RWPE2 (cell line): Measurements from ENCODE around the gene TMEM259.

ENCODE experiments used
- ATAC-seq: fragments of 200-7000 bp; cut with Tn5 transposase; 3 replicates; pipeline ENCODE4 v1.9.1; 2021; ENCODE audit warnings: low read depth
- DNase-seq: peaks from one replicate; pipeline ENCODE4 v3.0.0-alpha.2; 2020; ENCODE audit warnings: low spot score
- H3K27ac ChIP-seq: fragments of 450-650 bp; 2 replicates; pipeline ENCODE4 v1.5.1; 2017; ENCODE audit warnings: mild to moderate bottlenecking; ENCODE audit not compliant: poor library complexity, severe bottlenecking
- H3K27me3 ChIP-seq: fragments of 250-450 bp; sonication (Bioruptor Pico); 2 replicates; pipeline ENCODE4 v1.5.1; 2021; ENCODE audit warnings: mild to moderate bottlenecking, moderate library complexity; ENCODE audit not compliant: insufficient read depth, poor library complexity, severe bottlenecking
- H3K36me3 ChIP-seq: fragments of 250-450 bp; sonication (Bioruptor Pico); 2 replicates; pipeline ENCODE4 v1.5.1; 2020; ENCODE audit warnings: low read depth, mild to moderate bottlenecking, moderate library complexity
- H3K4me1 ChIP-seq: fragments of 250-450 bp; sonication (Bioruptor Pico); 2 replicates; pipeline ENCODE4 v1.5.1; 2021; ENCODE audit warnings: mild to moderate bottlenecking, moderate library complexity; ENCODE audit not compliant: insufficient read depth, poor library complexity, severe bottlenecking
- H3K4me3 ChIP-seq: fragments of 250-450 bp; sonication (Bioruptor Pico); 2 replicates; pipeline ENCODE4 v1.5.1; 2021; ENCODE audit warnings: mild to moderate bottlenecking, moderate library complexity; ENCODE audit not compliant: severe bottlenecking
- H3K9me3 ChIP-seq: fragments of 250-450 bp; sonication (Bioruptor Pico); 2 replicates; pipeline ENCODE4 v1.5.1; 2021; ENCODE audit warnings: mild to moderate bottlenecking, moderate library complexity; ENCODE audit not compliant: severe bottlenecking
- TF ChIP-seq, protein P1 (sequence below): fragments of 450-650 bp; IDR thresholded peaks from one replicate; pipeline ENCODE4 v1.5.1; 2017; ENCODE audit warnings: mild to moderate bottlenecking, moderate library complexity; ENCODE audit not compliant: poor library complexity, severe bottlenecking

TMEM259 gene

DNA sequence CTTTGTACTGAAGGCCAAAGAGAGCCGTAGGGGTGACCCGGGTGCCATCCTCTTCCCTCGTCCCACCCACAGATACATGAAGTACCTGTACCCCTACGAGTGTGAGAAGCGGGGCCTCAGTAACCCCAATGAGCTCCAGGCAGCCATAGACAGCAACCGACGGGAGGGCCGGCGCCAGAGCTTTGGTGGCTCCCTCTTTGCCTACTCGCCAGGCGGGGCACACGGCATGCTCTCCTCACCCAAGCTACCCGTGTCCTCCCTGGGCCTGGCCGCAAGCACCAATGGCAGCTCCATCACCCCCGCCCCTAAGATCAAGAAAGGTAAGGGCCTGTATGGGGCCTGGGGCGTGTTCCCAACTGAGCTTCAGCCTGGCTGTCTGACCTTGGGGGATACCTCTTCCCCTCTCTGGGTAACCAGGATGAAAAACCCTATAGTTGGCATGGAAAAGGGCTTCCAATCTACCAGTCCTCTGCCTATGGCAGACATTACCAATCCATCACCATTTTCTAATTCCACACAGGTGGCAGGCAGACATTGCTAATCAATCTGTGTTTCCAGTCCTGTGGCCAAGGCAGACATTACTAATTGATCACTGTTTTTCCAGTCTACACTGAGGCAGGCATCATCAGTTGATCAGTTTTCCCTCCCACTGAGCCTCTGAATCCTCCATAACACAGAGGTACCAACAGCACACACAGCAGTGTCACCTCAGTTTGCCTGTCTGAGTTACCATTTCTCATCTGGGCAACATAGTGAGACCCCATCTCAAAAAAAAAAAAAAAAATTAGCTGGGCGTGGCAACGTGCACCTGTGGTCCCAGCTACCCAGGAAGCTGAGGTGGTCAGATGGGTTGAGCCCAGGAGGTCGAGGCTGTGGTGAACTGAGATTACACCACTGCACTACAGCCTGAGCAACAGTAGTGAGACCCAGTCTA lies 55.9 kb downstream of the TMEM259 start:
- no peak for ATAC-seq
- no peak overlapping the region for H3K27ac ChIP-seq
- H3K4me1 ChIP-seq, result no peaks in the 10 kb centered on the region
- H3K27me3 ChIP-seq, result no peaks in the 10 kb centered on the region
- no peak for DNase-seq
- TF ChIP-seq, protein P1, sequence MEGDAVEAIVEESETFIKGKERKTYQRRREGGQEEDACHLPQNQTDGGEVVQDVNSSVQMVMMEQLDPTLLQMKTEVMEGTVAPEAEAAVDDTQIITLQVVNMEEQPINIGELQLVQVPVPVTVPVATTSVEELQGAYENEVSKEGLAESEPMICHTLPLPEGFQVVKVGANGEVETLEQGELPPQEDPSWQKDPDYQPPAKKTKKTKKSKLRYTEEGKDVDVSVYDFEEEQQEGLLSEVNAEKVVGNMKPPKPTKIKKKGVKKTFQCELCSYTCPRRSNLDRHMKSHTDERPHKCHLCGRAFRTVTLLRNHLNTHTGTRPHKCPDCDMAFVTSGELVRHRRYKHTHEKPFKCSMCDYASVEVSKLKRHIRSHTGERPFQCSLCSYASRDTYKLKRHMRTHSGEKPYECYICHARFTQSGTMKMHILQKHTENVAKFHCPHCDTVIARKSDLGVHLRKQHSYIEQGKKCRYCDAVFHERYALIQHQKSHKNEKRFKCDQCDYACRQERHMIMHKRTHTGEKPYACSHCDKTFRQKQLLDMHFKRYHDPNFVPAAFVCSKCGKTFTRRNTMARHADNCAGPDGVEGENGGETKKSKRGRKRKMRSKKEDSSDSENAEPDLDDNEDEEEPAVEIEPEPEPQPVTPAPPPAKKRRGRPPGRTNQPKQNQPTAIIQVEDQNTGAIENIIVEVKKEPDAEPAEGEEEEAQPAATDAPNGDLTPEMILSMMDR, result no peak
- peaks cover 28% of the 10 kb centered on the region for H3K36me3 ChIP-seq
- no peak overlapping the region for H3K4me3 ChIP-seq
- H3K9me3 ChIP-seq, result no peaks in the 10 kb centered on the region

DNA sequence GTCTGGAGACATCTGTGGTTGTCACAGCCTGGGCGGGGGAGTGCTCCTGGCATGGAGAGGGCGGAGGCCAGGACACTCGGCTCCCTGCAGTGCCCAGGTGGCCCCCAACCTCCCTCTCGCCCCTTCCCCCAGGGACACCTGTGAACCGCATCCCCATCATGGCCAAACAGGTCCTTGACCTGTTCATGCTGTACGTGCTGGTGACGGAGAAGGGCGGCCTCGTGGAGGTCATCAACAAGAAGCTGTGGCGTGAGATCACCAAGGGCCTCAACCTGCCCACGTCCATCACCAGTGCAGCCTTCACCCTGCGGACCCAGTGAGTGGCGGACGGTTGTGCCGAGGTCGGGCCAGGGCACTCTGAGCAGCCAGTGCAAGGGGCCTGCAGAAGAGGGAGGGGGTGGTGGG lies 56.8 kb downstream of the TMEM259 start:
- peak; percentile 46 for DNase-seq
- Histone ChIP-seq H3K27ac (no peak overlapping the region), H3K9me3 (no peaks in the 10 kb centered on the region), H3K27me3 (no peaks in the 10 kb centered on the region), H3K4me1 (peaks cover 1% of the 10 kb centered on the region), H3K4me3 (no peak overlapping the region), H3K36me3 (peaks cover 21% of the 10 kb centered on the region)
- ATAC-seq, result no peak
- TF ChIP-seq, protein P1, result no peak

DNA sequence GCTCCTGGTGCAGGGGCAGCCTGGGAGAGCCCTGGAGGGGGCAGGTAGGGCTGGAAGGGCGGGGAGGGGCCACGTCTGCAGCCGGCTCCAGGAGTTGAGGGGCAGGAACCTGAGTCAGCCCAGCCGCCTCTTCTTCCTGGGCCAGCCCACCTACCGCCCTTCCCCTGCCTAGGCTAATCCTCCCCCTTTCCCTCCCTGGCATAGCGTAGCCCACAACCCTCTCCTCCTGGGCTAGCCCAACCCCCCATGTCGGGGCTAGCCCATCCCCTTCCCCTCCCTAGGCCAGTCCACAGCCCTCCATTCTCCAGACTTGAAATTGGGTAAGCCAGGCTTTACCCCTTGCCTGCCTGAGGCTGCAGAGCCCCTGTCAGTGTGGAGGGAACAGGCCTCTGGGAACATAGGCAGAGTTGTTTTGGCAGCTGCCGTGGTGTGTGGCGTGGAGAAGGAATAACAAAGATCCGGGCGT lies 57.4 kb downstream of the TMEM259 start:
- H3K36me3 ChIP-seq, result peaks cover 17% of the 10 kb centered on the region
- no peaks in the 10 kb centered on the region for H3K9me3 ChIP-seq
- TF ChIP-seq, protein P1, result no peak

DNA sequence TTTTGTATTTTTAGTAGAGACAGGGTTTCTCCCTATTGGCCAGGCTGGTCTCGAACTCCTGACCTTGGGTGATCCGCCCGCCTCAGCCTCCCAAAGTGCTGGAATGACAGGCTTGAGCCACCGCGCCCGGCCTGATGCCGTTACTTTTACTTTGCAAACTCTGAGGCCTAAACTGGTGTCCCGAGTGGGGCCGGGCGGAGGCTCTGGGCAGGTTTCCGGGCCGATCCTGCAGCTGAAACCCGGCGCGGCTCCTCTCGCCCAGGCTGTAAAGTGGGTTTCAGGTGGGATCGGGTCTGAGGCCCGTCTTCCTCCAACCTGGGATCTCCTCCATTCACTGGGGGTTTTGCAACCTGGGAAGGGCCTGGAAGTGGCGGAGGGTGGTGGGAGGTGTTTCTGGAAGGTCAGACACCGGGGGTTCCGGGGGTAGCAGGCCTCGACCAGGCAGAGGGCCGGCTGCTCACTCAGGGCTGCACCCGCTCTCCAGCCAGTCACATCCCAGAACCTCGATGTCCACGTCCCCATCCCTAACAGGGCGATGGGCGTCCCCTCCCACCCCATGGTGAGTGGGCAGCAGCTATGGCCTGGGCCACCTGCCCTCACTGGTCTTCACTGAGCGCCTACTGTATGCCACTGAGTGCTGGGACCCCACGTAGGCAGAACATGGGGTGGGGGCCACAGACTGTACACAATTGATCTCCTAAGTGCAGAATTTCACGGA lies 58.1 kb downstream of the TMEM259 start:
- H3K27me3 ChIP-seq, result no peaks in the 10 kb centered on the region
- no peak overlapping the region for H3K4me3 ChIP-seq
- no peak overlapping the region for H3K27ac ChIP-seq
- H3K4me1 ChIP-seq, result peaks cover 6% of the 10 kb centered on the region
- ATAC-seq (no peak), DNase-seq (peak; percentile 45)
- H3K36me3 ChIP-seq, result peaks cover 17% of the 10 kb centered on the region
- TF ChIP-seq, protein P1, result no peak
- H3K9me3 ChIP-seq, result no peaks in the 10 kb centered on the region

More for the DNA sequence above, 57.4 kb downstream of the TMEM259 start:
- Histone ChIP-seq H3K4me1 (peaks cover 6% of the 10 kb centered on the region), H3K27ac (no peak overlapping the region), H3K4me3 (no peak overlapping the region), H3K27me3 (no peaks in the 10 kb centered on the region)
- DNase-seq (no peak), ATAC-seq (peak; percentile 20; the same call in 1 of the 3 replicates)
